H1 (cell line): ENCODE measurements around the gene KCND3. TPM values are rescaled to one million over a fixed set of nuclear protein-coding genes. Genes with fewer than 3 reads are reported as not detected.

ENCODE experiments used
- CTCF ChIA-PET: fragments of 300-600 bp; sonication (Branson Sonifier 250); formaldehyde crosslinking; loops from one replicate; lab custom pipeline; 2021; ENCODE audit not compliant: partially characterized antibody; lab: Charles Lee
- POLR2A ChIA-PET: fragments of 300-600 bp; sonication (Branson Sonifier 250); formaldehyde crosslinking; loops from one replicate; lab custom pipeline; 2021; ENCODE audit warnings: inconsistent platforms; ENCODE audit not compliant: partially characterized antibody; lab: Charles Lee
- DNase-seq, 2 experiments: peaks; one replicate each; pipeline versions ENCODE4 v3.0.0 to v3.0.0-alpha.2; 2010 to 2022; ENCODE audit warnings: low spot score in 2 of 2, low read depth in 1 of 2, mixed read lengths in 1 of 2
- FAIRE-seq: peaks from 2 replicates; lab custom pipeline; 2011; peaks lifted over from hg19 to GRCh38; lab: Jason Lieb, UNC
- H2AFZ ChIP-seq: 2 replicates; pipeline ENCODE4 v1.8.1; 2012; ENCODE audit warnings: low read length, inconsistent platforms
- H2AK5ac ChIP-seq: 2 replicates; pipeline ENCODE4 v1.6.1; 2013; ENCODE audit warnings: low read depth, low read length
- H2BK120ac ChIP-seq: replicated peaks from 2 replicates; pipeline ENCODE3; 2013; ENCODE audit warnings: low read depth, low read length, inconsistent platforms
- H2BK12ac ChIP-seq: 2 replicates; pipeline ENCODE4 v1.6.1; 2013; ENCODE audit warnings: low read depth, low read length
- H2BK15ac ChIP-seq: 2 replicates; pipeline ENCODE4 v1.6.1; 2013; ENCODE audit warnings: low read length
- H2BK20ac ChIP-seq: 2 replicates; pipeline ENCODE4 v1.6.1; 2013; ENCODE audit warnings: low read length
- H2BK5ac ChIP-seq: 2 replicates; pipeline ENCODE4 v1.6.1; 2013; ENCODE audit warnings: low read depth, low read length
- H3K14ac ChIP-seq: 2 replicates; pipeline ENCODE4 v1.6.1; 2013; ENCODE audit warnings: inconsistent platforms; ENCODE audit not compliant: insufficient read length
- H3K18ac ChIP-seq: 2 replicates; pipeline ENCODE4 v1.6.1; 2013; ENCODE audit warnings: low read length; ENCODE audit errors: extremely low read depth
- H3K23ac ChIP-seq: 2 replicates; pipeline ENCODE4 v1.6.1; 2013; ENCODE audit warnings: inconsistent platforms; ENCODE audit not compliant: insufficient read length
- H3K23me2 ChIP-seq: 2 replicates; pipeline ENCODE4 v1.6.1; 2013; ENCODE audit warnings: low read depth, low read length
- H3K27ac ChIP-seq: 2 replicates; pipeline ENCODE4 v1.6.1; 2011; ENCODE audit warnings: low read depth, low read length, inconsistent platforms
- H3K27me3 ChIP-seq, 4 experiments: replicated peaks in 1 of 4; 1 replicate in 1 of 4; 2 replicates in 3 of 4; pipeline versions ENCODE4 v1.6.1 to v1.8.1; 2011 to 2013; ENCODE audit warnings: low read length in 3 of 4, mild to moderate bottlenecking in 3 of 4, inconsistent platforms in 2 of 4, mixed read lengths in 2 of 4, moderate library complexity in 1 of 4; ENCODE audit not compliant: control insufficient read depth in 3 of 4, insufficient read depth in 3 of 4; ENCODE audit errors: extremely low read depth in 1 of 4
- H3K36me3 ChIP-seq, 4 experiments: 2 replicates each; pipeline versions ENCODE4 v1.6.1 to v1.8.1; 2011 to 2013; ENCODE audit warnings: mild to moderate bottlenecking in 4 of 4, low read length in 3 of 4, moderate library complexity in 2 of 4, control low read depth in 1 of 4, inconsistent platforms in 1 of 4; ENCODE audit not compliant: insufficient read depth in 4 of 4, control insufficient read depth in 2 of 4
- H3K4ac ChIP-seq: replicated peaks from 2 replicates; pipeline ENCODE3; 2013; ENCODE audit warnings: low read length, low read depth, mixed read lengths, inconsistent platforms; ENCODE audit not compliant: insufficient read length
- H3K4me1 ChIP-seq, 4 experiments: replicated peaks in 1 of 4; 1 replicate in 1 of 4; 2 replicates in 3 of 4; pipeline versions ENCODE4 v1.6.1 to v1.8.1; 2011 to 2013; ENCODE audit warnings: low read length in 3 of 4, inconsistent platforms in 2 of 4, mixed read lengths in 1 of 4; ENCODE audit not compliant: insufficient read depth in 4 of 4, control insufficient read depth in 3 of 4
- H3K4me2 ChIP-seq, 2 experiments: 2 replicates each; pipeline versions ENCODE4 v1.6.1 to v1.8.1; 2011 to 2013; ENCODE audit warnings: low read depth in 2 of 2, low read length in 2 of 2, control low read depth in 1 of 2, inconsistent platforms in 1 of 2, mild to moderate bottlenecking in 1 of 2; ENCODE audit not compliant: insufficient read depth in 1 of 2
- H3K4me3 ChIP-seq, 4 experiments: fragments of 200-600, 300-600 bp in 1 of 4; sonication (generic), shearing (Covaris generic), sonication (Bioruptor Twin) in 1 of 4; 2 replicates each; pipeline versions ENCODE4 v1.5.1 to v1.8.1; 2011 to 2016; ENCODE audit warnings: low read length in 4 of 4, low read depth in 3 of 4, control low read depth in 2 of 4, inconsistent platforms in 2 of 4, mild to moderate bottlenecking in 2 of 4, mixed read lengths in 1 of 4, moderate library complexity in 1 of 4; ENCODE audit not compliant: insufficient read depth in 2 of 4; ENCODE audit errors: extremely low read depth in 1 of 4
- H3K56ac ChIP-seq: replicated peaks from 2 replicates; pipeline ENCODE3; 2013; ENCODE audit warnings: low read depth, mild to moderate bottlenecking, mixed read lengths, low read length, inconsistent platforms; ENCODE audit not compliant: insufficient read length
- H3K79me1 ChIP-seq: 2 replicates; pipeline ENCODE4 v1.6.1; 2013; ENCODE audit warnings: low read depth, low read length, control low read depth
- H3K79me2 ChIP-seq, 2 experiments: 2 replicates each; pipeline versions ENCODE4 v1.6.1 to v1.8.1; 2012 to 2013; ENCODE audit warnings: low read length in 2 of 2, mild to moderate bottlenecking in 2 of 2, inconsistent platforms in 1 of 2; ENCODE audit not compliant: insufficient read depth in 2 of 2, control insufficient read depth in 1 of 2
- H3K9ac ChIP-seq, 4 experiments: replicated peaks in 1 of 4; 1 replicate in 1 of 4; 2 replicates in 3 of 4; pipeline versions ENCODE4 v1.6.1 to v1.8.1; 2011 to 2013; ENCODE audit warnings: low read depth in 3 of 4, low read length in 3 of 4, control low read depth in 2 of 4, mild to moderate bottlenecking in 2 of 4, moderate library complexity in 2 of 4, inconsistent platforms in 1 of 4; ENCODE audit errors: extremely low read depth in 1 of 4
- H3K9me3 ChIP-seq, 2 experiments: 2 replicates each; pipeline versions ENCODE4 v1.6.1 to v1.8.1; 2012 to 2013; ENCODE audit warnings: mild to moderate bottlenecking in 2 of 2, moderate library complexity in 2 of 2, control low read depth in 1 of 2, inconsistent platforms in 1 of 2, low read depth in 1 of 2, low read length in 1 of 2, mixed read lengths in 1 of 2; ENCODE audit not compliant: insufficient read depth in 2 of 2
- H4K20me1 ChIP-seq, 2 experiments: replicated peaks in 1 of 2; 2 replicates each; pipeline versions ENCODE3 to v1.8.1; 2011 to 2013; ENCODE audit warnings: inconsistent platforms in 2 of 2, low read length in 2 of 2, mild to moderate bottlenecking in 1 of 2; ENCODE audit not compliant: insufficient read depth in 2 of 2, control insufficient read depth in 1 of 2
- H4K5ac ChIP-seq: 2 replicates; pipeline ENCODE4 v1.6.1; 2013; ENCODE audit warnings: low read length, low read depth, mixed read lengths, inconsistent platforms; ENCODE audit not compliant: insufficient read length
- H4K8ac ChIP-seq: 2 replicates; pipeline ENCODE4 v1.8.0; 2013; ENCODE audit warnings: mild to moderate bottlenecking, moderate library complexity, low read length, inconsistent platforms; ENCODE audit not compliant: insufficient read depth; ENCODE audit errors: extremely low read depth
- H4K91ac ChIP-seq: replicated peaks from 2 replicates; pipeline ENCODE3; 2013; ENCODE audit warnings: low read length, mixed read lengths, inconsistent platforms; ENCODE audit not compliant: insufficient read length
- BACH1 ChIP-seq: IDR thresholded peaks from 2 replicates; pipeline ENCODE4 v1.6.1; 2012; ENCODE audit warnings: low read length, improper control_type of control experiment
- EGR1 ChIP-seq: IDR thresholded peaks from 2 replicates; pipeline ENCODE4 v1.6.1; 2011; ENCODE audit warnings: low read depth, low read length, borderline replicate concordance
- EP300 ChIP-seq, 2 experiments: IDR thresholded peaks; 1 replicate in 1 of 2; 2 replicates in 1 of 2; pipeline ENCODE4 v1.6.1; 2011 to 2012; ENCODE audit warnings: low read depth in 2 of 2, low read length in 2 of 2, mild to moderate bottlenecking in 2 of 2, borderline replicate concordance in 1 of 2, inconsistent platforms in 1 of 2, moderate library complexity in 1 of 2
- KDM1A ChIP-seq: fragments of 200-600, 300-600 bp; sonication (generic); IDR thresholded peaks from 2 replicates; pipeline ENCODE4 v1.7.1; 2016; ENCODE audit warnings: mild to moderate bottlenecking, low read length, borderline replicate concordance
- KDM4A ChIP-seq: IDR thresholded peaks from one replicate; pipeline ENCODE4 v1.7.1; 2012; ENCODE audit warnings: low read depth, mild to moderate bottlenecking, moderate library complexity, low read length, inconsistent platforms; ENCODE audit not compliant: severe bottlenecking
- POLR2A ChIP-seq, 2 experiments: IDR thresholded peaks; 1 replicate in 1 of 2; 2 replicates in 1 of 2; pipeline ENCODE4 v1.6.1; 2011; ENCODE audit warnings: low read depth in 2 of 2, low read length in 2 of 2, mild to moderate bottlenecking in 2 of 2; ENCODE audit errors: control extremely low read depth in 1 of 2
- RXRA ChIP-seq: IDR thresholded peaks from 2 replicates; pipeline ENCODE4 v1.6.1; 2011; ENCODE audit warnings: low read depth, mild to moderate bottlenecking, low read length, moderate library complexity; ENCODE audit not compliant: insufficient read depth
- SP1 ChIP-seq: IDR thresholded peaks from 2 replicates; pipeline ENCODE4 v1.6.1; 2011; ENCODE audit warnings: low read depth, low read length
- TAF7 ChIP-seq: optimal IDR thresholded peaks from 2 replicates; pipeline ENCODE3; 2011; ENCODE audit warnings: low read depth, mild to moderate bottlenecking, inconsistent platforms, low read length, moderate library complexity, borderline replicate concordance
- WGBS, 2 experiments: shearing (Covaris generic) in 1 of 2; methylation state at CpG; one replicate each; pipeline versions ENCODE4 v1.1.6 to v1.1.7; 2013 to 2015; ENCODE audit warnings: low lambda C conversion rate in 2 of 2, mixed read lengths in 2 of 2, inconsistent platforms in 1 of 2, low coverage in 1 of 2, missing lambda C conversion rate in 1 of 2; ENCODE audit not compliant: insufficient replicate concordance in 2 of 2, insufficient coverage in 1 of 2, insufficient read length in 1 of 2; ENCODE audit errors: extremely low coverage in 1 of 2, missing lambda C conversion rate in 1 of 2; 5-methylcytosine and 5-hydroxymethylcytosine counted together
- polyA plus RNA-seq, 7 experiments: library from polyadenylated mRNA; depleted of rRNA in 3 of 7; stranded (reverse) in 5 of 7; unstranded in 2 of 7; fragments of >200 nt in 5 of 7; fragments of 200-250 nt in 2 of 7; gene quantifications; 1 replicate in 5 of 7; 2 replicates in 1 of 7; 4 replicates in 1 of 7; pipeline versions ENCODE4 v1.2.1 to v1.2.3, GENCODE V29; 2011 to 2013; ENCODE audit warnings: missing spikeins in 2 of 7, mixed read lengths in 2 of 7
- total RNA-seq: library from RNA; stranded (reverse); fragmentation: NEBNext Ultra II Directional; extraction: Animal tissue kit (Norgen Biotek cat#: 25700); gene quantifications from 2 replicates; pipeline ENCODE4 v1.2.1, GENCODE V29; 2021
- TF ChIP-seq, protein P1 (sequence below): IDR thresholded peaks from 2 replicates; pipeline ENCODE4 v1.6.1; 2012; ENCODE audit warnings: inconsistent platforms
- TF ChIP-seq, protein P2 (sequence below): IDR thresholded peaks from 2 replicates; pipeline ENCODE4 v1.6.1; 2012; ENCODE audit warnings: low read length, inconsistent platforms
- TF ChIP-seq, protein P3 (sequence below): IDR thresholded peaks from 2 replicates; pipeline ENCODE4 v1.6.1; 2011; ENCODE audit warnings: low read depth, mild to moderate bottlenecking, low read length; ENCODE audit not compliant: insufficient read depth

Gene KCND3
- total and polyA plus RNA-seq, 2 of the 8 experiments (the other 6 are each of a cell fraction or from before 2014, with no cell fraction given): 0.14 to 0.48 TPM

DNA sequence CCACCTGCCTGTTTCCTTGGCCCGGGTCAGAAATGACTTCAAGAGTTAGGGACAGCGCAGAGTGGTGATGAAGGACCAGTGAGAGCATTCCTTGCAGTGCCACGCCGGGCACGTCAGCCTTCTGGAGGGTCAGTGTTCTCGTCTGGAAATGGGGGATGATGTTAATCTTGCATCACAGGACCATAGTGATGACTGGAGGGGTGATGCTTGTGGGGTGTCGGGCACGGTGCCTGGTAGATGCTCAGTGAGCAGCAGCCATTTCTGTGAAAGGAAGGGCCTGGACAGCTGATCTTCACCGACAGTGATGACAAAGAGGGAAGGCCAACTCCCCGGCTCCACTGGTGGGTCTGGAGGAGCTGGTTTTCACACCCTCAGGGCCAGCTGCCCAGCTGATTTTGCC lies 177.6 kb downstream of the KCND3 start:
- Histone ChIP-seq H2AK5ac (no peak overlapping the region), H3K56ac (no peak overlapping the region), H3K18ac (no peak overlapping the region), H4K20me1 (no peaks in the 10 kb centered on the region), H4K5ac (no peak overlapping the region), H3K4me3 (no peak overlapping the region), H3K79me2 (no peaks in the 10 kb centered on the region), H4K91ac (no peak overlapping the region), H2BK20ac (no peak overlapping the region), H3K36me3 (no peaks in the 10 kb centered on the region), H3K4ac (no peak overlapping the region), H3K27ac (no peak overlapping the region), H4K8ac (no peak overlapping the region), H3K9me3 (no peaks in the 10 kb centered on the region), H3K4me2 (no peak overlapping the region), H2BK12ac (no peak overlapping the region), H3K23ac (no peak overlapping the region), H2BK120ac (no peak overlapping the region), H2BK5ac (no peak overlapping the region), H3K9ac (no peak overlapping the region), H3K27me3 (no peaks in the 10 kb centered on the region), H3K79me1 (no peaks in the 10 kb centered on the region), H3K4me1 (no peaks in the 10 kb centered on the region), H2AFZ (no peak overlapping the region), H3K14ac (no peak overlapping the region), H2BK15ac (no peak overlapping the region), H3K23me2 (no peaks in the 10 kb centered on the region)
- 90% methylated on average over 10 of the region's 10 CpGs; no CpG with 5 or more reads in 1 of the 2 experiments for whole genome bisulfite sequencing, 2 experiments
- no peak for DNase-seq
- FAIRE-seq: no peak
- CTCF ChIA-PET: no interaction called here
- POLR2A ChIA-PET: no interaction called here
- TF ChIP-seq KDM1A (no peak), KDM4A (no peak), SP1 (no peak), EP300 (IDR thresholded peaks at IDR 0.05; ENCODE audit: borderline replicate concordance in 1 of 2, low read depth in 2 of 2, low read length in 2 of 2) (no peak), EGR1 (no peak), RXRA (no peak), POLR2A (IDR thresholded peaks at IDR 0.05; ENCODE audit: control extremely low read depth in 1 of 2, low read depth in 2 of 2, low read length in 2 of 2) (no peak), BACH1 (no peak), TAF7 (no peak)
- TF ChIP-seq, protein P1, sequence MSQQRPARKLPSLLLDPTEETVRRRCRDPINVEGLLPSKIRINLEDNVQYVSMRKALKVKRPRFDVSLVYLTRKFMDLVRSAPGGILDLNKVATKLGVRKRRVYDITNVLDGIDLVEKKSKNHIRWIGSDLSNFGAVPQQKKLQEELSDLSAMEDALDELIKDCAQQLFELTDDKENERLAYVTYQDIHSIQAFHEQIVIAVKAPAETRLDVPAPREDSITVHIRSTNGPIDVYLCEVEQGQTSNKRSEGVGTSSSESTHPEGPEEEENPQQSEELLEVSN: no peak
- TF ChIP-seq, protein P2, sequence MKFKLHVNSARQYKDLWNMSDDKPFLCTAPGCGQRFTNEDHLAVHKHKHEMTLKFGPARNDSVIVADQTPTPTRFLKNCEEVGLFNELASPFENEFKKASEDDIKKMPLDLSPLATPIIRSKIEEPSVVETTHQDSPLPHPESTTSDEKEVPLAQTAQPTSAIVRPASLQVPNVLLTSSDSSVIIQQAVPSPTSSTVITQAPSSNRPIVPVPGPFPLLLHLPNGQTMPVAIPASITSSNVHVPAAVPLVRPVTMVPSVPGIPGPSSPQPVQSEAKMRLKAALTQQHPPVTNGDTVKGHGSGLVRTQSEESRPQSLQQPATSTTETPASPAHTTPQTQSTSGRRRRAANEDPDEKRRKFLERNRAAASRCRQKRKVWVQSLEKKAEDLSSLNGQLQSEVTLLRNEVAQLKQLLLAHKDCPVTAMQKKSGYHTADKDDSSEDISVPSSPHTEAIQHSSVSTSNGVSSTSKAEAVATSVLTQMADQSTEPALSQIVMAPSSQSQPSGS: no peak
- TF ChIP-seq, protein P3, sequence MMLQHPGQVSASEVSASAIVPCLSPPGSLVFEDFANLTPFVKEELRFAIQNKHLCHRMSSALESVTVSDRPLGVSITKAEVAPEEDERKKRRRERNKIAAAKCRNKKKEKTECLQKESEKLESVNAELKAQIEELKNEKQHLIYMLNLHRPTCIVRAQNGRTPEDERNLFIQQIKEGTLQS: no peak
